Stimulated activated CD4-positive, alpha-beta T cell treated with anti-CD3 and anti-CD28 coated beads, Interleukin-2, amount 100 ng/mL, for 48 hours (primary cell): ENCODE results near the gene OTOF.

Source experiments
- DNase-seq, 2 donors: peaks; one replicate each; pipeline ENCODE4 v3.0.0-alpha.2; 2020

Gene OTOF

DNA sequence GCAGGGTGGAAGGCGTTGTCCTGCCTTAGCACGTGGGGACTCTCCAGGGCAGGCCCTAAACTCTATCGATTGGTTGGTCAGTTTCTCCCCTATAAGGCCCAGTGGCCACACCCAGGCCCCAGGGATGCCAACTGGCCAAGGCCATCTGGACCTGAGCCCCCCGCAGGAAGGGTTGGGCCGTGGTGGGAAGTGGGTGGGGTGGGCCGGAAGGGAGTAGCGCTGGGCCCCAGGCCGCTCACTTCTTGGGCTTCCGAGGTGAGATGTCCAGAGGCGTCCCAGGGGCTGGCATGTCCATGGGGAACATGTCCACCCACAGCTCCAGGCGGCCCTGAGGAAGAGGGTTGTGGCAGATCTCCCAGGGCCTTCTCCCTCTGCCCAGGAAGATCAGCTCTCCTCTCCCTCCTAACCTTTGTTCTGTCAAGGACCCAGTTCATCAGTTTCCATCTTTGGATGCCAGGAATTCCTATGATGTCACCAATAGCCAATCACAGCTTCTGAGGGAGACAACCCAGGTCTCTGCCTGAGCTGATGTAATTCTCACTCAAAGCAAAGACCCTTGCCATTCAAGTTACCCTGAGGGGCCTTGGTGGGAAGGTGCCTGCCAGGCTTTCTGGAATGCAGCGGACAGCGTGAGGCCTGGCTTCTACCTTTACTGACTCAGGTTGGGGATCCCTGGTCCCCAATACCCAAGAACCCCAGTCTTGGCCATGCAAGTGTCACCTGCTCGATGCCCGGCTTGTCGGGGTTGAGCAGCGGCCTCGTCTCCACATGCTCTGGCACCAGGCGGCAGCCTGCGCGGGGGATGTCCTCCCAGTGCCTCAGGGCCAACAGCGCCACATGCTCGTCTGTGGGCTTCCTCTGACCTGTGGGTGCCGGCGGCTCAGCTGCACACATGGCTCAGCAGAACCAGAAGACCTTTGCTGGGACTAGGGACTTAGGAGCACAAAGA lies 14.4 kb downstream of the OTOF start:
- DNase-seq = no peak

- no peak for DNase-seq
Measured at GRCh38 chr2:26462511-26463243, 15.2 kb downstream of the OTOF start.

DNA sequence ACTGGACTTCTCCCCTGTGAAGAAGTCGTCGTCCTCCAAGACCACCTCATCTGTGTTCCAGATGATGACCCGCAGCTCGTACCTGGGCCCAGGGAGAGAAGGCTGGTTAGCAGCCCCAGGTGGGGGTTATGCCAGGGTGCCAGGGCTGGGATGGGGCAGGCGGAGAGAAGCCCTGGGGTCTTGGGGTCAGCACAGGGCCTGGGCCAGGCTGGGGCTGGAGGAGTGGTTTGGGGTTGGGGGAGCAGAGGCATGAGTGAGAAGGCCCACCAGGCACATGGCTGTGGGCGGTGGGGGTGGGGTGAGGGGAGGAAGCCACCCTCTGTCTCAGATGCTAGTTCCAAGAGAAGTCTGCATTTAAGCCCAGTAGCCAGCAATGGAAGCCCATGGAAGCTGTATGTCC lies 15.8 kb downstream of the OTOF start:
- DNase-seq = no peak

DNA sequence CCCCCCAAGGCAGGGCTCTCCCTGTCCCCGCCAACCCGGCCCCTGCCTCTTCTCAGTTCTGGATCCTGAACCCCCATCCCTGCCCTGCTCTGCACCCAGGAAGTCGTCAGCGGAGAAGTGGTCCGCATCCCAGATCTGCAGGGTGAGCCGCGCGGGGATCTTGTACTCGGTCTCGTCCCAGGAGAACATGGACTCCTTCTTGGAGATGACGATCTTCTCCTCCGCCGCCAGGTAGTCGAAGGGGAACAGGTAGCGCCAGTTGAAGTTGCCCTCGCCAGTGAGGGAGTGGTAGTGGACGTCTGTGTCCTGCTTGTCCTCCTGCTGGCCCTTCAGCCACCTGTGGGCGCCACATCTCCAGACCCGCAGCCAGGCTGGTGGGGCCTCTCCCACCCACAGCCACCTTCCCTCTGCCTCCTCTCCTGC lies 16.3 kb downstream of the OTOF start:
- DNase-seq = no peak

DNA sequence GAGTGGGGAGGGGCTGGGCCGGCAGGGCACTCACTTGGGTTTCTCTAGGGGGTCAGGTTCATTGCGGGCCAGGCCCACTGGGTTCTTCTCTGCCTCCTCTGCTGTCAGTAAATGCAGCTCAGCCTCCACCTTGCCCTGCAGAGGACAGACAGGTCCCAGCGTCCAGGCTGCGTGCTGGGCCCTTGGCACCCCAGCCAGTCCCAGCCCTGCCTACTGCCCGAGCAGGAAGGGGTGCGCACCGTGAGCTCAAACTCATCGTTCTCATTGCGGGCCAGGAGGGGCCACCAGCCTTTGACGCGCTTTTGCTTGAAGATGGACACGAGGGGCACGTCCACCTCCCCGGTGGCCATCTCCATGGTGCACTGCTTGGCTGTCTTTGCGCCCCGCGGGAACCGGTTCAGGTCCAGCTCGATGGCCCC lies 17.3 kb downstream of the OTOF start:
- no peak for DNase-seq

DNA sequence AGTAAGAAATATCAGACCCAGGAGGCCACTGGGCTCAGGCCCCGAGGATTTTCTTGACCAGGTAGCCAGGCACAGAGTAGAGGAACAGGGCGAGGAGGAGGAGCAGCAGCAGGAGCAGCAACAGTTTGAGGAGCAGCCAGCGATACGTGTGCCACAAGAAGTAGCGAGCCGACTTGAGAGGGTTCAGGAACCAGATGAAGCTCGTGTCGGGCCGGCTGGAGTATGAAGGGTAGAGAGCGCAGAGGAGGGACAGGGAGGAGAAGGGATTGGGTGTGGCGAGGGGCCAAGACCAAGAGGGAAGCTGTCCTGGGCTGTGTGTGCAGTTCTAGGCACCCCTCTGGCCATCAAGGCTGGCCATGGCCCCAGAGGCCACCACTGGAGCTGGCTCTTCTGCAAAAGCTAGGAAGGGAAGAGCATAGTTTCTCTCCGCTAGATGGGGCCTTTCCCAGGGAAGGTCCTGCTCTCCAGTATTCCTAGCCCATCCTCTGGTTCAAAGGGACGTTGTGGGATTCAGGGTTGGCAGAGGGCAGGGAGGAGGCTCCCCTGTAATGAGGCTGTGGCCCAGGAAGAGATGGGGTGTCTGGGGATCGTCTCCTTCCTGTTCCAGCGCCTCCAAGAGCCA lies 17.8 kb downstream of the OTOF start:
- DNase-seq = no peak

DNA sequence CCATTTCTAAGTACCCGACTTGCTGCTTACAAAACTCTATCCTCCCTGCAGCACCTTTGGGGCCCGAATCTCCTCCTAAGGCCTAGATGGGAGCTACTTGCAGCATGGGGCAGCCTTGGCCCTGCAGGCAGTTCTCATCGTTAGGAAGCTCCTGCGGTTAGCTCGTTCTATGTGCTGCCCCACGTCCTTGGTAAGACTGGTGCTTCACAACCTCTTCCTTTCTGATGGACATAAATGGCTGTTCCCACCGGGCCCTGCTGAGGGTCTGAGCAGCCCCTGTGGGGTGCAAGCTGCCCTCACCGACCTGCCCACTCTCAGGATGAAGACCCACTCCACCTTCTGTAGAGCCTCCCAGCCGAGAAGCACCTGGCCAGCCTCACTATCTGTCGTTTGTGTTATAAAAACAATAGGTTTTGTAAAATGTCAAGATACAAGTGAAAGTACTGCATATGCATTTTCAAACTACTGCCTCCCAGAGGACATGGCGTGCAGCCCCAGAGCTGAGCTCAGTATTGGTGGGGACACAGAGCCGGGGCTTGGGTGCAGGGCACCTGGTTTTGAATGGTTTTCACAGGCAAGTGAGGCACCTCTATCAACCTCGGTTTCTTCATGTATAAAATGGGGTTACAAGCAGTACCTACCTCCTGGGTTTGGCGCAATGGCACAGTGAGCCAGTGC lies 19.4 kb downstream of the OTOF start:
- DNase-seq = no peak

- no peak for DNase-seq
Measured at GRCh38 chr2:26457695-26458364, 20.1 kb downstream of the OTOF start.

GRCh38 chr2:26457251-26457666 lies 20.7 kb downstream of the OTOF start:
- DNase-seq = no peak

- no peak for DNase-seq
Measured at GRCh38 chr2:26456440-26457250, 21.3 kb downstream of the OTOF start.

DNA sequence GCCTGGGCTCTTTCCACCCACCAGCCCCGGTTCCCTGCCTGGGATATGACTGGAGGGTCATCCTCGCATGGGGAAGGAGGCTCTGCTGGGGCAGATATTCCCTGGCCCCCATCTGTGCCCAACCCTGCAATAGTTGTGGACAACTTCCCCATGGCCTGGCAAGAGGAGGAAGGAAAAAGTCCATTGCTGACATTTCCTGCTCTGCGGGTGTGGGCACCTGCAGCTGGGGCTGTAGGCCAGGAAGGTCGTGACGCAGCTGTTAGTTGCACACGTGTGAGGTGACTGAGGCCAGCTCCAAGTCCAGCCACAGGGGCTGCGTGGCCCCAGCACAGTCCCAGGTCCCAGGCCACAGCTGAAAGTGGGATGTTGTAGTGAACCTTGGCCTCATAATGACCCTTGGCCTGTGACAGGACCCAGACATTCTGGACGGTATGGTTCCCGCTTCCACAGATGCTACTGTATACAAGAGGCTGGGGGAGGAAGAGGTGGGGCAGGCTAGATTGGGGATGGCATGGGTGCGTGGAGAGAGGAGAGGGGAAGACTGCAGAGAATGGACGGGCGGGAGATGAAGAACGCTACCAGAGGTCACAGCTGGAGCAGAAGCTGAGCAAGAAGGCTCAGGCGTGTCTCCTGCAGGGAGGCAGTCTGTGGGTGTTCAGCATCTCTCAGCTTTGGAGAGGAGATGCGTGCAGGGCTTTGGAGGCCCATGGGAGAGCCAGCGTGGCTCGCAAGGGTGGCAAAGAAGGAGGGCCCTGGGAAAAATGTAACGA lies 22.1 kb downstream of the OTOF start:
- DNase-seq = no peak

DNA sequence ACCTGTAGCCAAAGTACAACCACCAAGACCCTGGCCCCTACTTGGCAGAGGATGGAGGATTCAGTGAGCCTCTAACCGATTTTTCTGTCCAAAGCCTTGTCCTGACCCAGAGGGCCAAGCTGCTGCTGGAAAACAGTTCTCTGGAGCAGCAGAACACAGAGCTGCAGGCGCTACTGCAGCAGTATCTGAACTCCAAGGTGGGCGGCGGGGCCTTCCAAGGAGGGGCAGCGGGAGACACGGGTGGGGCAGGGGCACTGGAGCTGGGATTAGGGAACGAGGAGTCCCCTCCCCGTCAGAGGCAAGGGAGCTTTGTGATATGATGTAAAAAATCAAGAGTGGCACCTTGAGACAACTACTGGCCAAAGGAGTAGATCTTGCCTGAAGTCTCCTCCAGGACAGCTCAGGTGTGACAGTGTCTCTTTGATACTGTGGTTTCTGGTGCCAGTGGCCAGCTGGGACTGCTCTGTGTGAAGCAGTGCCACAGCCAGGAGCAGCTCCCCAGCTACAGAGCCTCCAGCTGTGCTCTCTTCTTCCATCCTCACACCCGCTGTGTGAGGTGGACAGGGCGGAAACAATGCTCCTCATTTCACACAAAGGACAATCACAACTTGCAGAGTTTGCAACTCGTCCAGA lies 22.8 kb downstream of the OTOF start:
- DNase-seq = no peak

- no peak for DNase-seq
Measured at GRCh38 chr2:26454561-26455001, 23.3 kb downstream of the OTOF start.

DNA sequence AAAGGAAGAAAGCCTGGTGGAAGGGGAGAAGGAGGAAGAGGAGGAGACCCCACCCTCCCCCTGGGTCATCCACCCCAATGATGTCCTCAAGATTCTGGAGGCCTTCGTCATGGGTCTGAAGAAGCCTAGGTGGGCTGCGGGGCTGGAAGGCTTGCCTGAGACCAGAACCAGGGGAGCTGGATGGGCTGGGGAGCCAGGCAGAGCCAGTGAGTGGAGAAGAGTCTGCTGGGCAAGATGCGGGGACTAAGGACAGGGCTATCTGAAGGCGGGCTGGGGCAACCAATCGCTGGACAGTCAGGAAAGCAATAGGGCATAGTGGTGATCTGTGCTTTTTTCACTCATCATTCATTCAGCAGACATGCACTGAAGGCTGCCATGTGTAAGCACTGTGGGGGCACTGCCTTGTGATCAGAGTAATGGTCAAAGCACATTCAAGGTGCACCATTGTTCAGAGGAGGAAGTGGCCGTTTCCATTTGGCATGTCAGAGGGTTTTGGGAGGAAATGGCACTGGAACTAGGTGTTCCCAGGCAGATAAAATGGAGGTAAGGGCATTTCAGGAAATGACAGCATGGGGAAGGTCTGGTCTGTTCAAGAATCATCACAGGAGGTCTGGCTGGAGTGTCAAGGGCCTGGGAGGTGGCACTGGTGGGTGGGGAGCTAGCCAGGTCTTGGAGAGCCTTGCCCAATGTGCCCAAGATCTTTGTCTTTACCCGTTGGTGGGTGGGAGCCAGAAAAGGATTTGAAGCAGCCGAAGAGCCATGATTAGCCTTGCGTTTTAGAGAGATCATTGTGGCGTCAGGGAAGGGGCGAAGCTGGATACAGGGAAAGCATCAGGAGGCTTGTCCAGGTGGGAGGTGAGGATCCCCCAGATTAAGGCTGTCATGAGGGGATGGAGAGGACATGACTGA lies 24.2 kb downstream of the OTOF start:
- no peak for DNase-seq

DNA sequence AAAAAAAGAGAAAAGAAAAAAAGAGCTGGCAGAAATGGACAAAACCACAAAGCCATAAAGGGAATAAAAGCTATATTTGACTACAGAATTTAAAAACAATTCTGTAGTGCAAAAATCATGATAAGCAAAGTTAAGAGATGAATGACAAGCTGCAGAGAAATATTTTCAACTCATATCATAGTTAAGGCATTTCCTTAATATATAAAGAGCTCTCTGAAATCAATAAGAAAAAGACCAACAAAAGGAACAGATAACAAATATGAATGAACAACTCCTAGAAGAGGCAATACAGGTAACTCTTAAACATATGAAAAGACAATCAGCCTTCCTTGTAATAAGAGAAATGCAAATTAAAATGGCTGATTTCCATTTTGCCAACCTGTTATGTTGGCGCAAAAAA lies 26.2 kb downstream of the OTOF start:
- DNase-seq = no peak

DNA sequence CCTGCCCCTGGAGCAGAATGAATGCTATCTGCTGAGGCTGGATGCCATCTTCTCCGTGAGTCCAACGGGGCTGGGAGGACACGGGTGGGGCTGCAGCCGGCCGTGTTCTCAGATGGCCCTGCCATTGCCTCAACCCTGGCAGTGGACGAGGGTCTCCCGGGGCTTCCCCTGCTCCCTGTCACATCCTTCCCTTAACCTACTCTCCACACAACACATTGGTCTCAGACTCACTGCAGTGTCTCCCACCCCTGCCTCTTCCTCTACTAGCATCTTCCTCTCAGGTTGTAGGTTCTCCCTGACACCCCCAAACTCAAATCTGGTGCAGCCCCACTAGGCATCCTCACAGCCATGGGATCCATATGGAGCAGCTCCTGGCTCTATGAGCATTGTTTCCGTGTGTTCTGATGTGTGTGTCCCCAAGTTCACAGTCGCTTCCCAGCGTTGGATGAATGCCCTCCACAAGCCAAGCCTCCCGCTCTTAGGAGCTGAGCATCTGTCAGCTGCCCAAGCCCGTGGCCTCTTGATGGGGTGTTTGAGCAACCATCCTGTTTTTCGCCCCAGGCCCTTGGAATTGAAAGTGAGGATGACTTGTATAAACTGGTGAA lies 27.8 kb downstream of the OTOF start:
- DNase-seq = no peak

GRCh38 chr2:26449278-26450030 lies 28.5 kb downstream of the OTOF start:
- no peak for DNase-seq

GRCh38 chr2:26448651-26449050 lies 29.3 kb downstream of the OTOF start:
- DNase-seq = no peak
